GM19397 (cell line): ENCODE data around the gene CCDC191.
A peak's percentile ranks its signal among the peaks of the same experiment; 100 is the strongest.

Experiments
- ATAC-seq: cut with Tn5 transposase; IDR thresholded peaks from one replicate; pipeline ENCODE4 v1.9.1; 2021; ENCODE audit warnings: mild to moderate bottlenecking, moderate library complexity; ENCODE audit not compliant: unreplicated experiment

CCDC191 gene

GRCh38 chr3:113977822-113978221 is 78.5 kb downstream of the CCDC191 start:
- ATAC-seq, result no peak

- no peak for ATAC-seq
Observed at GRCh38 chr3:113968986-113969385, 87.3 kb downstream of the CCDC191 start.

- no peak for ATAC-seq
Observed at GRCh38 chr3:113966172-113966571, 90.2 kb downstream of the CCDC191 start.

GRCh38 chr3:113963879-113964278 is 92.4 kb downstream of the CCDC191 start:
- no peak for ATAC-seq

GRCh38 chr3:113954091-113954685 is 102.1 kb downstream of the CCDC191 start:
- ATAC-seq, result no peak

- no peak for ATAC-seq
Observed at GRCh38 chr3:113953677-113954076, 102.6 kb downstream of the CCDC191 start.

GRCh38 chr3:113952921-113953320 is 103.4 kb downstream of the CCDC191 start:
- ATAC-seq, result no peak

GRCh38 chr3:113948015-113948917 is 108.1 kb downstream of the CCDC191 start:
- ATAC-seq, result peak; percentile 55

- peak; percentile 85 for ATAC-seq
Observed at GRCh38 chr3:113947372-113948014, 108.8 kb downstream of the CCDC191 start, which contains the start of gene ZDHHC23. TSS of gene ZDHHC23 (plus strand) at chr3:113948013. CDS start at chr3:113948803, 790 bp downstream.

- ATAC-seq, result no peak
Observed at GRCh38 chr3:113946831-113947230, 109.5 kb downstream of the CCDC191 start.

GRCh38 chr3:113927556-113927955 is 128.8 kb downstream of the CCDC191 start:
- ATAC-seq, result no peak

GRCh38 chr3:113914646-113915045 is 141.7 kb downstream of the CCDC191 start:
- no peak for ATAC-seq
